ENCODE data around the gene CTDSPL.

The CTDSPL gene

GRCh38 chr3:37891227-37891626 is 29.5 kb downstream of the CTDSPL start:
- DNase-seq (ENCODE audit: low spot score): no peak

DNA sequence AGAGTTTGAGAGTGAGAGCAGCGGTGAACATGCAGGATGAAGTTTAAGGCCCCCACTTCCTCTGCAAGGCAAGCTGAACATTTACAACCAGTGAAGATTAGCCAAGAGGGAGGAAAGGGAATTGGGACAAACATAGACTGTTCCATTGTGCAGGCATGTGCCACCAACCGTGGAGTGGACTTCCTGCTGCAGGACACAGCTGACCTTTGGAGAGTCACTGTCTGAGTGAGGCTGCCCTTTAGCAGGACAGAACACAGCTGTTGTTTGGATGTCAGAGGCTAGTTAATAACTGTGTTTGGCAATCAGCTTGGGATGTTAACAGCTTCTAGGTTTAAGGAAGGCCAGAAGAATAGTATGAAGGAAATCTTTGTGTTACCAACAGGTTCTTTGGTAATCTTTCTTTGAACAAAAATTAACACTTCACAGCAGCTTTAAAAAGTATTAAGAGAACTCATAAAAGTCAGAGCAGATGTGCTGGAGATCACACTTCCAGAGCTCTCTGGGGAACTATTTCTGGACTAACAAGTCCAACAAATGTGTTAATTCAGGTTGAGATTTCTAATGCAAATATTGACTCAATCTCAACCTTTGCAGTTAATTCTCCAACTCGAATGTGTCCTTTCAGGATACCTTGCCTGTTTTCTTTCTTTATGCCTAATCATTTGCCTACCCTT is 31.4 kb downstream of the CTDSPL start:
- DNase-seq (ENCODE audit: low spot score): no peak

GRCh38 chr3:37896827-37897226 is 35.1 kb downstream of the CTDSPL start:
- no peak for DNase-seq (ENCODE audit: low spot score)

DNA sequence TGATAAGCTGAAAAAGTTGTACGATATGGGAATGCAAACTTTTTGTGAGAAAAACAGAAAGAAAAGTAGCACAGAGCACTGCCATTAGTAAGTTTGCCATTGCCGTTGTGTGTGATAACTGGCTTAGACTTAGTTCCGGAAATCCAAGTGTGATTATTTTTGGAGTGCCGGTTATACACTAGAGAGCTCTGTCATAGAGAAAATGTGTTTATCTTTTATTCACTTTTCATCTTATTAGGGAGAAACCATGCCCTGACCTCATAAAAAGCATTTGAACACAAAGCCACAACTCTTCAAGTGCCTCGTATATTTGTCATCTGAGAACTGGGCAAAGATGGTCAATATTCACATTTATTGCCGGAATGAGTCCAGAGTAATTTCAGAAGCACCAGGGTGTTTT is 36.1 kb downstream of the CTDSPL start:
- no peak for DNase-seq (ENCODE audit: low spot score)

DNA sequence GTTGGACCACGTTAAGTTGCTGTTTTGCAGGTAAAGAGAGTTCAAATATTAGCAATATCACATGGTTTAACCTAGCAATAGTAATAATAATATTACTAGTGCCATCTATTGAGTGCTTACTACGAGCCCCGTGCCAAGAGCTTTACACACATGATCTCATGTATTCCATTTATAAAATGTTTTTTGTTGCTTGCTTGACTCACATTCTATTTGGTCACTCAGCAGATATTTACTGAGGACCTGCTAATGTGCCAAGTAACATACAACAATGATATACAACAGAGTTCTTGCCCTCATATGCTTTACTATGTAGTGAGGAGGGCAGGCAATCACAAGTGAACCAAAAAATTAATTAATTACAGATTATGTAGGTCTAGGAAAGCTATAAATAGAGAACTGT is 36.7 kb downstream of the CTDSPL start:
- no peak for DNase-seq (ENCODE audit: low spot score)

- no peak for DNase-seq (ENCODE audit: low spot score)
Measured at GRCh38 chr3:37899101-37899707, 37.5 kb downstream of the CTDSPL start.

DNA sequence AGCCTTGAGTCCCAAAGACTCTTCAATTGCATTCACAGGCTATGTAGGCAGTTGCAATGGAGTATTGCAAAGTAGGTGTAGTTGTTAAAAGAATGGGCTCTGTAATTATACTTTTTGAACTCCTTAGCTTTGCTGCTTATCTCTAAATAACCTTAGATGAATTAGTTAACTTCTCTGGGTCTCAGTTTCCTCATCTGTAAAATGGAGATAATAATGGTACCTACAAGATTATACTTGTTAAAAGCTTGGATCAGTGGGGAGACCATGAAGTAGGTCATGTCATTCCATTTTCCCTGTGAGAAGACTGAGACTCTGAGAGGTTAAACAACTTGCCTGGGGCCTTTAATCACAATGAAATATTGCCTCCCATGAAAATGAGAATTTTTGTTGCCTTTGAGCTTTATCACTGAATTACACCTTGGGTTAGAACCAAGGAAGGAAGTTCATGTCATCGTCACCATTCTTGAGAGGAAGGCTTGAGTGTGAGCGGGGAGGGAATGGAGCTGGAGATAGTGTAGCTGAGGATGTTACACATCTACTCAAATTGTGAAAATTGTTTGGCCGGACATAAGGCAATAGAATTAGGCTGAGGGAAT is 38.1 kb downstream of the CTDSPL start:
- no peak for DNase-seq (ENCODE audit: low spot score)

DNA sequence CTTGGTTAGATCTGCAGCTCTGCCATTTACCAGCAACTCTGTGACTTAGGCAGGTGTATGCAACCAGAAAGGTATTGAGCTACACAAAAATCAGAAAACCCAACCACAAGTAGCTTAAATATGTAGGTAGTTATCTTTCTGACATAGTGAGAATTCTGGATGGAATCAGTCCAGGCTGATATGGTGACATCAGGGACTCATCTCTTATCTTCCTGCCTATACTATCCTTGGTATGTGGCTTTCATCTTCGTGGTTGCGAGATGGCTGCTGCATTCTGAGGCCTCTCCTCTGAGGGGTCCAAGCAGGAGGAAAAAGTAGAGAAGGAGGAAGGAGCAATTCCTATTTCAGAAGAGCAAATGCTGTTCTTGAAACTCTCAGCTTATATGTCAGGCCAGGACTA is 40.0 kb downstream of the CTDSPL start:
- DNase-seq (ENCODE audit: low spot score): no peak

- no peak for DNase-seq (ENCODE audit: low spot score)
Measured at GRCh38 chr3:37902674-37903073, 41.0 kb downstream of the CTDSPL start.

DNA sequence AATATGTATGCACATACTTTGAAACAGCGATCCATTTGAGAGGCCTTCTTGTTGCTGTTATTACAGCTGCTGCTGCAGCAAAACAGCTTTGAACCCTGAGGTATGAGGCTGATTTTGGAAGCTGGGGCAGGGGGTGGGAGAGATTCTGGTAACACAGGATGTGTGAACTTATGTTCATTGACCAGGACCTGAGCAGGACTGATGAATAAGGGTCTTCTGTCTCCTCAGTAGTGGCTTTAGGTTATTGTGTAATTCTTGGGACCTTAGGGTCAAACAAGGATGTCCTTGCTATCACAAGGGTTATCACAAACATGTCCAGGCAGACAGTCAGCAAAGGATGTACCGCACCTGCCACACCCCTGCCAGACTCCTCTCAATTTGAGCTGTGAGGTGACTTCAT is 41.6 kb downstream of the CTDSPL start:
- DNase-seq (ENCODE audit: low spot score): no peak

- no peak for DNase-seq (ENCODE audit: low spot score)
Measured at GRCh38 chr3:37903734-37904133, 42.1 kb downstream of the CTDSPL start.

GRCh38 chr3:37904601-37905000 is 42.9 kb downstream of the CTDSPL start:
- no peak for DNase-seq (ENCODE audit: low spot score)

DNA sequence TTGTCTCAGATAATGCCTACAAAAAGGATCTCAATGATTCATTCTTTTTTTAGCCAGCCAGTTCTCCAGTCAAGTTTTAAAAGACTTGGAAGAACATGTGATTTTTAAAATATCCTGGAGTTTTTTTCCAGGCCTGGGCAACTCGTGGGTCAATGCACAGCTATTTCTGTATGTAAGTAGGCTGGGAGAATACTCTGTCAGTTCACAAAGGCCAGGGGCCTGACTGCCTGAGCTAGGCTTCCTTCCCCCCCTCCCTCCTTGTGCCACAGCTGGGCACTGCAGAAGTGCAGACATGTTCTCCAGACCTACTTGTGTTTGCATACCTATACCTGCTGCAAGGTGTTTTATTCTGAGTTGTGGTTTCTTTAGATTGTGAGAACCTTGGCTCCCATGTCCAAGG is 43.7 kb downstream of the CTDSPL start:
- DNase-seq (ENCODE audit: low spot score): no peak

DNA sequence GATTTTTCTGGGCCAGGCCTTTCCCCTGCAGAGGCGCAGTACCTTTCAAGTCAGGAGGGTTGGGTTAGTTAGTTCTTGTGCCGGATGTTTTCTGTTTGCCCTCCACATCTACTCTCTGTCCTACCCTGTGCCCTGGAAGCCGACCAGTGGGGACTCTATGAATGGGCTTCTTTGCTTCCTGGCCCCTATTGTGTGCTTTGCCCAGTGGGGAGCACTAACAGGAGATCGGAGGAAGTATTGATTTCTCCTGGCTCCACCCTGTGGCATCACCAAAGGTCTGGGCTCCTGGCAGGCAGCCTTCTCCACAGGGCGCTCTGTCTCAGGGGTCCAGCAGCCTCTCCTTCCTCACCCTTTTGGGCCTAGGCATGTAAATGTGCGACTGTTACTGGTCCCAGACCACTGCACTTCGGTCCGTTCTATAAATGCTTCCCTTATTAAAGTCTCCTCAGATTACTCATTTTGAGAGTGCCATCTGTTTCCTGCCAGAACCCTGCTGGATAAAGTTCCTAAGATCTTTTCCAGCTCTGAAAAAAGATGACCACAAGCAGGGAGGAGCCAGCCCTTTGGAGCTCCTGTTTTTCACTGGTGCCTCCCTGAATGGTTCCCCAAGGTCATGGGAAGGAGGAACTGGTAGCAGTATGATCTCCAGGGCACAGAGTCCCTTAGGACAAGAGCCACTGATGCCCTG is 44.5 kb downstream of the CTDSPL start:
- no peak for DNase-seq (ENCODE audit: low spot score)

DNA sequence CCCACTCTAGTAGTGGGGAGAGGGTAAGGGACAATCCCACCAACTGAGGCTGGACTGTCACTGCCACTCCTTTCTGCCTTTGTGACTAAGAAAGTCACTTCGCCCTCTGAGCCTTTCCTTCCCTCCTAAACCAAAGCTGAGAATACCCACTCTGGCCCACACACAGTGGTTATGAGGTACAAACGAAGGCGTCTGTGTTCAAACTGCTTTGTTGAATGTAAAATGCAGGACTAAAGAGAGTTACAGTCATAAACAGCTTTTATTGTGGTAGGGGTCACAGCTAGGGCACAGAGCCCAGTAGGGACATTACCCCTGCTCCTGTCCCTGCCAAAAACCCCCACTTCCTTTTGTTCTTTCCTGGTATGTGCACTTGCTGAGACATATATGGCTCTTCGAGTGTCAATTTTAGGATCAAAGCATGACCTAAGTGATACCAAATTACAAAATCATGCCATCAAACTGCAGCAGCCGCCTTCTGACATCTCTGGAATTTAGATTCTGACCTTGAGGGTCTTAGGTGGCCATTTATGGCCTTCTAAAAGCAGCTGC is 45.1 kb downstream of the CTDSPL start:
- DNase-seq (ENCODE audit: low spot score): no peak

GRCh38 chr3:37907371-37907770 is 45.7 kb downstream of the CTDSPL start:
- DNase-seq (ENCODE audit: low spot score): no peak

DNA sequence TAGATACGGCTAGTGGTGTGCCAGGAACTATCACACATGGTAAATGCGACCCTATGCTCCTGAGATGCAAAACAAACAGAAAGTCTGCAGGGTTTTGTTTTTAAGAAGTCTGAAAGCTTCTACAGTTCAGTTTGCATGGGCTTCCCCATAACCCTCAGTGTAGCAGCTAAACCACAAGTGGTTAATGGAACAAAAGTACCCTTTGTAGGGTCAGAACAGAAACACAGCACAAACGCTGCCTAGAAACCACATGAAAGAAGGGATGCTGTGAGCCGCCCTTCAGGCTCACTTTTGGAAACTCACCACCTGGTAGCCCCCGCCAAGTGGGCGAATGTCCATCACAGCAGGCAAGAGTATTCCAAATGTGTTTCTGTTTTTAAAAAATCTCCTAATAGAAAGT is 46.2 kb downstream of the CTDSPL start:
- DNase-seq (ENCODE audit: low spot score): no peak

- DNase-seq (ENCODE audit: low spot score): no peak
Measured at GRCh38 chr3:37909067-37909911, 47.6 kb downstream of the CTDSPL start.

DNA sequence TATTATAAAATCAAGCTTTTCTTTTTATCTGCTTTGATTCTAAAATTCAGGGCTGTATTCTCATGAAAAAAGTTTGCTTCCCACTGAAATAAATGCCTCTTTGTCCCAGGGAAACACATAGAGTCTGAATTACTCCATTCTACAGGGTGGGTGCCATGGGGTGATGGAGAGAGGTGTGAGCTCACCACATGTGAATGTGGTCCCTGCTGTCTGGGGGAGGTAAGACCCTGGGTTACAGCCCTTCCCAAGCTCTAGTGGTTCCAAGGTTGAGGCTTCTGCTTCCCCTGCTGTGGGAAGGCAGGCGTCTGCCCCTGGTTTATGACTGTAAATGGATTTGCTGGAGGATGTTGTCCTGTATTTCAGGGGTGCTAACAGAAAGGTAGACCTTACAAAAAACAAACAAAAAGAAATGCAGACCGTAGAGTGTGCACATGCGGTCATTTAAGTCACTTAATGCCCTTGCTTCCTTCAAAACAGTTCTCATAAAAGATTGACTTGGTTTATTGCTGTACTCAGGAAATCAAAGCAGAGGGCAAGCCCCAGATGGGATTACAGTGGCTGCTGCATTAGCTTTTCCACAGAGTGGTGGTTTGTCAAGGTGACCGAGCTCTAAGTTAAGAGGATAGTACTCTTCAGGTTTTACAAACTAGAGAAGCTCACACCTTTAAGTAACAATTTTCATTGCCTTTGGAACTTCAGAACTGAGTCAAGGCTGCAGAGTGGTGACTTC is 49.2 kb downstream of the CTDSPL start:
- DNase-seq (ENCODE audit: low spot score): no peak

DNA sequence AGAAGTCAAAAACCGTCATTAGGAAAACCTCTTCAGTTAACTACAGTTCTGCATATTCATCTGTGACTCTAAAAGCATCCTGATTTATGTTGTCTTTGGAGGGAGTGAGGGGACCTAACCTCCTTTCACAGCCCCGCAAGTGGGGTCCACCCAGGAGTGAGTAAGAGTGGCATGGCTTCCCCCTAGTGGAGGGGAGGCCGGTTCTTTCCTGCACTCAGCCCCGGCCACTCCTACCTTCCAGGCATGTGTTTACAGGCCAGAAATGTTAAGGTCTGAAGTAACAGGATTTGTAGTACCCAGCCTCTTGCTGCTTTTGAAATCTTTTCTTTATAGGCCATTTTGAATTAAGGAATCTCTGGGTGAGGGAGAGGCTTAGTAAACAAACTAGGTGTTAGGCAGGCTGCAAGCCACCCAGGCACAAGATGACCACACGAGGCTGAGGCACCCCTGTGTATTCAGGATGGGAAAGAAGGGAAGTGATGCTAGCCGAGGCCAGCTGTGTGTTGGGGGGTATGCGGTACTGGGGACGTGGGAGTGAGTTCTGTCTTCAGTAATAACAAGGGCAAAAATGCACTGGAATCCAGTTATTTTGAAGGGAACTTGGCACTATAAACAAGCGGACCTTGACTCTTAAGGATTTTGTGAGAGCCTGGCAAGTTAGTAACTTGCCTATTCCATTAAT is 50.5 kb downstream of the CTDSPL start:
- no peak for DNase-seq (ENCODE audit: low spot score)

GRCh38 chr3:37913522-37913921 is 51.8 kb downstream of the CTDSPL start:
- DNase-seq (ENCODE audit: low spot score): no peak
